GM18873 (cell line): ENCODE results near the gene BECN2.
"Not testable (repeated sequence)": the region's sequence is repeated elsewhere in the genome, so short reads cannot be mapped to it uniquely, and the experiment has no call there.

ENCODE experiments used
- ATAC-seq: cut with Tn5 transposase; IDR thresholded peaks from one replicate; pipeline ENCODE4 v1.9.1; 2021; ENCODE audit warnings: mild to moderate bottlenecking, moderate library complexity, moderate number of reproducible peaks; ENCODE audit not compliant: unreplicated experiment, low FRiP score

The BECN2 gene

GRCh38 chr1:241976229-241976628 is 18.7 kb downstream of the BECN2 start:
- no peak for ATAC-seq

- no peak for ATAC-seq
These were observed 21.5 kb downstream of the BECN2 start for GRCh38 chr1:241979071-241979470.

- ATAC-seq: no peak
These were observed 22.4 kb downstream of the BECN2 start for GRCh38 chr1:241979926-241980325.

- ATAC-seq: no peak
These were observed 28.2 kb downstream of the BECN2 start for GRCh38 chr1:241985787-241986186.

GRCh38 chr1:241988389-241988930 is 30.9 kb downstream of the BECN2 start:
- ATAC-seq: not testable (repeated sequence)

- no peak for ATAC-seq
These were observed 32.5 kb downstream of the BECN2 start for GRCh38 chr1:241990040-241990439.

GRCh38 chr1:241992734-241993133 is 35.2 kb downstream of the BECN2 start:
- no peak for ATAC-seq

- ATAC-seq: no peak
These were observed 36.6 kb downstream of the BECN2 start for GRCh38 chr1:241994171-241994570.

- no peak for ATAC-seq
These were observed 39.9 kb downstream of the BECN2 start for GRCh38 chr1:241997401-241997998.

GRCh38 chr1:241998412-241998921 is 40.9 kb downstream of the BECN2 start:
- ATAC-seq: peak; percentile 74

GRCh38 chr1:241999026-241999425 is 41.5 kb downstream of the BECN2 start, which contains the start of gene MAP1LC3C:
Gene MAP1LC3C (minus strand): TSS chr1:241999098. CDS start chr1:241999008, 90 bp downstream.
- ATAC-seq: no peak

- ATAC-seq: no peak
These were observed 42.9 kb downstream of the BECN2 start for GRCh38 chr1:242000434-242000833.

GRCh38 chr1:242002072-242002471 is 44.5 kb downstream of the BECN2 start:
- ATAC-seq: no peak

- no peak for ATAC-seq
These were observed 44.9 kb downstream of the BECN2 start for GRCh38 chr1:242002510-242002909.

GRCh38 chr1:242004751-242005495 is 47.4 kb downstream of the BECN2 start:
- no peak for ATAC-seq

- ATAC-seq: no peak
These were observed 48.4 kb downstream of the BECN2 start for GRCh38 chr1:242005866-242006535.

GRCh38 chr1:242006976-242007375 is 49.4 kb downstream of the BECN2 start:
- ATAC-seq: no peak
